ENCODE results near the gene ARMH4.

- TF ChIP-seq CTCF (IDR thresholded peaks at IDR 0.05; ENCODE audit: borderline replicate concordance, extremely low read depth, low read length, poor library complexity, severe bottlenecking) (no peak), EZH2 (IDR thresholded peaks at IDR 0.05; ENCODE audit: borderline replicate concordance, low read depth, low read length, severe bottlenecking) (no peak)
These were observed 181.4 kb downstream of the ARMH4 start for GRCh38 chr14:57970594-57970993.

Data from DND-41 (cell line).